ENCODE results near the gene NCK2.

Gene NCK2

DNA sequence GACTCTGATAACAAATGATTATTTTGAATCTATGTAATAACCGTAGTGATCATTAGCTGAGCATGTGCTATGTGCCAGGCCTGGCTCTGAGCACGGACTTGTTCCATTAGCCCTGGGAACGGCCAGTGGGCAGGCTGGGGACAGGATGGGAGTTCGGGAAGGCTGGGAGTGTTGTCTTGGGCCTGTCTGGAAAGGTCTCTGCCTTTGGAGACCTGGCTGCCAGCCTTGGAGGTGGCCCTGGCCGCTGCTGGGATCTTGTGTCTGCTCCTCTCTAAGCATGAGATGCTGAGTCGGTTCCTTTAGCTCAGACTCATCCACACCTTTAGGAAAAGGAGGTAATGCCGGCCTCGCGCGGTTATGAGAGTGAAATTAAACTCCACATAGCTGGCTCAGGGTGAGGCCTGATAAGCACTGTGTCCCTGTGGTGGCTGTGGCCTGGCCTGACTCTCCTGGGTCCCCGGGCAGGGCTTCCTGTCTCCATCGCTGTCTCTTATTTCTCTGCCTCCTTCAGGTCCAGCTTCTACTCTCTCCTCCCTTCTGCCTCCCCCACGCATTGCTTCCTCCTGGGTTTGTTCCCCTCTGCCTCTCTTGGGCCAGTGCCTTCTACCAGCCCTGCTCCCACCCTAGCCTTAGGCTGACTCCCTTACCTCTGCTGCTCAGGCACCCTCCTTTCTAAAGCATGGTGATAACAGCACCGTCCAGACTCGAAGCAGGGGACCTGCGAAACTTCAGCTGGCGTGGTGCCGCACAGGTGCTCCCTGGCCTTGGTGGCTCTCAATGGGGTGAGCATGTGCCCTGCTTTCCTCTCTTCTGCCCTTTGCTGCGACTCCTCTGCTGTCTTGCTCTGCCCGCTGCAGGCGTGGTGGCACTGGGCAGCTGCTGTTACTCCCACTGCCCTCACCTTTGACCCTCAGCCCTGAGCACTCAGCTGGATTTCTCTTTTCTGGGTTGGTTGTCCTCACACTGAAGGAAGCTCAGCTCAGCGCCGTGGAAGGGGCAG lies 41.8 kb downstream of the NCK2 start:
- Histone ChIP-seq H3K36me3 (ENCODE audit: control insufficient read depth, low read length) (no peaks in the 10 kb centered on the region), H3F3A (ENCODE audit: control insufficient read depth, insufficient read depth) (no peaks in the 10 kb centered on the region), H4K20me1 (ENCODE audit: control insufficient read depth, insufficient read depth, low read depth, low read length) (no peaks in the 10 kb centered on the region), H3K4me3 (ENCODE audit: low read length) (peak overlapping the region; percentile 17; the same call in 1 of the 2 replicates), H3K9me2 (replicated peaks; ENCODE audit: control insufficient read depth, low read length) (no peaks in the 10 kb centered on the region), H3K27ac (ENCODE audit: low read depth, low read length) (no peak overlapping the region), H3K4me1 (ENCODE audit: control insufficient read depth, low read length) (peaks cover 48% of the 10 kb centered on the region), H3K4me2 (ENCODE audit: low read length) (peak overlapping the region; percentile 42), H3K9me3 (ENCODE audit: control insufficient read depth, insufficient read depth, low read length) (no peaks in the 10 kb centered on the region), H3K27me3 (ENCODE audit: control insufficient read depth, low read length) (no peaks in the 10 kb centered on the region), H3K79me2 (ENCODE audit: control insufficient read depth, low read length) (peaks cover 32% of the 10 kb centered on the region)
- TF ChIP-seq EZH2phosphoT487 (IDR thresholded peaks at IDR 0.05; ENCODE audit: borderline replicate concordance, low read length): no peak
- TF ChIP-seq, protein P1, sequence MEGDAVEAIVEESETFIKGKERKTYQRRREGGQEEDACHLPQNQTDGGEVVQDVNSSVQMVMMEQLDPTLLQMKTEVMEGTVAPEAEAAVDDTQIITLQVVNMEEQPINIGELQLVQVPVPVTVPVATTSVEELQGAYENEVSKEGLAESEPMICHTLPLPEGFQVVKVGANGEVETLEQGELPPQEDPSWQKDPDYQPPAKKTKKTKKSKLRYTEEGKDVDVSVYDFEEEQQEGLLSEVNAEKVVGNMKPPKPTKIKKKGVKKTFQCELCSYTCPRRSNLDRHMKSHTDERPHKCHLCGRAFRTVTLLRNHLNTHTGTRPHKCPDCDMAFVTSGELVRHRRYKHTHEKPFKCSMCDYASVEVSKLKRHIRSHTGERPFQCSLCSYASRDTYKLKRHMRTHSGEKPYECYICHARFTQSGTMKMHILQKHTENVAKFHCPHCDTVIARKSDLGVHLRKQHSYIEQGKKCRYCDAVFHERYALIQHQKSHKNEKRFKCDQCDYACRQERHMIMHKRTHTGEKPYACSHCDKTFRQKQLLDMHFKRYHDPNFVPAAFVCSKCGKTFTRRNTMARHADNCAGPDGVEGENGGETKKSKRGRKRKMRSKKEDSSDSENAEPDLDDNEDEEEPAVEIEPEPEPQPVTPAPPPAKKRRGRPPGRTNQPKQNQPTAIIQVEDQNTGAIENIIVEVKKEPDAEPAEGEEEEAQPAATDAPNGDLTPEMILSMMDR (IDR thresholded peaks at IDR 0.05; ENCODE audit: low read depth, low read length, poor library complexity, severe bottlenecking): no peak

DNA sequence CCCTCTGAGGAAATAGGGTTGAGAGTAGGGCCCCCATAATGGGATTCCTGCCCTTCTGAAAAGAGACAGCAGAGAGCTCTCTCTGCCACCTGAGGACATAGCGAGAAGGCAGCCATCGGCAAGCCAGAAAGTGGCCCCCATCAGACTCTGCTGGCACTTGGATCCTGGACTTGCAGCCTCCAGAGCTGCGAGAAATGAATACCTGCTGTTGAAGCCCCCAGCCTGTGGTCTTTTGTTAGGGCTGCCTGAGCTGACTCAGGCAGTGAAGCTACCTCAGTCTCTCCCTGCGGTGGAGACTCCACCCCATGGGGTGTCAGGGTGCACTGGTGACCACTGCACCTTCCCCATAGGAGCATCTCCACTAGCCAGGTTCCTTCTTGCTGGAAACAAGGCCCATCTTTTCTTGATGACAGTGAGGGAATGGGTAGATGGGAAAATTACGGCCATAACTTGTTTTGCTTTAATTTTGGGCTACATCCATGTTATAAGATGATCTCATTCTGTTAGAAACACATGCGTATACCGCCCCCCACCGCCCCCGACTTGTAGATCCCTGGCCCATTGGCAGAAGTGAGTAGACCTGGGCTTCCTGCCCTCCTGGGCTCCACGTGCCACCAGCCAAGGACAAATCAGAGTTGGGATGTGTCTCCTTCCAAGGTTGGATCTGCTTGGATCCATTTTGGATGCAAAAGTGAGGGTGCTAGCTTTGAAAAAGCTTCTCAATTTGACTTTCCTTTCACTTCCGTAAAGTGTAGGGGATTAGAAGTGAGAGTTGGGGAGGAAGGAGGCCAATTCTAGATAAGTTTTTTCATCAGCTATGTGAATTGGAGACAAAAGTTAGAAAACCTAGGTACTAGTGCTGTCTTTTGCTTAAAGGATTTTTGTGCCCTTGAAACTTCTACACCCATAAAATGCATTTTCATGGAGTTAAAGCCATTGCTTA lies 42.9 kb downstream of the NCK2 start:
- Histone ChIP-seq H3K4me2 (ENCODE audit: low read length) (peak overlapping the region; percentile 42), H4K20me1 (ENCODE audit: control insufficient read depth, insufficient read depth, low read depth, low read length) (no peaks in the 10 kb centered on the region), H3K27me3 (ENCODE audit: control insufficient read depth, low read length) (no peaks in the 10 kb centered on the region), H3F3A (ENCODE audit: control insufficient read depth, insufficient read depth) (no peaks in the 10 kb centered on the region), H3K79me2 (ENCODE audit: control insufficient read depth, low read length) (peaks cover 43% of the 10 kb centered on the region), H3K36me3 (ENCODE audit: control insufficient read depth, low read length) (no peaks in the 10 kb centered on the region), H3K27ac (ENCODE audit: low read depth, low read length) (peak overlapping the region; percentile 28; the same call in 1 of the 2 replicates), H3K4me3 (ENCODE audit: low read length) (peak overlapping the region; percentile 17), H3K9me2 (replicated peaks; ENCODE audit: control insufficient read depth, low read length) (no peaks in the 10 kb centered on the region), H3K9me3 (ENCODE audit: control insufficient read depth, insufficient read depth, low read length) (no peaks in the 10 kb centered on the region), H3K4me1 (ENCODE audit: control insufficient read depth, low read length) (peaks cover 48% of the 10 kb centered on the region)
- TF ChIP-seq, protein P1 (IDR thresholded peaks at IDR 0.05; ENCODE audit: low read depth, low read length, poor library complexity, severe bottlenecking): peak; percentile 53
- no peak for TF ChIP-seq EZH2phosphoT487 (IDR thresholded peaks at IDR 0.05; ENCODE audit: borderline replicate concordance, low read length)

DNA sequence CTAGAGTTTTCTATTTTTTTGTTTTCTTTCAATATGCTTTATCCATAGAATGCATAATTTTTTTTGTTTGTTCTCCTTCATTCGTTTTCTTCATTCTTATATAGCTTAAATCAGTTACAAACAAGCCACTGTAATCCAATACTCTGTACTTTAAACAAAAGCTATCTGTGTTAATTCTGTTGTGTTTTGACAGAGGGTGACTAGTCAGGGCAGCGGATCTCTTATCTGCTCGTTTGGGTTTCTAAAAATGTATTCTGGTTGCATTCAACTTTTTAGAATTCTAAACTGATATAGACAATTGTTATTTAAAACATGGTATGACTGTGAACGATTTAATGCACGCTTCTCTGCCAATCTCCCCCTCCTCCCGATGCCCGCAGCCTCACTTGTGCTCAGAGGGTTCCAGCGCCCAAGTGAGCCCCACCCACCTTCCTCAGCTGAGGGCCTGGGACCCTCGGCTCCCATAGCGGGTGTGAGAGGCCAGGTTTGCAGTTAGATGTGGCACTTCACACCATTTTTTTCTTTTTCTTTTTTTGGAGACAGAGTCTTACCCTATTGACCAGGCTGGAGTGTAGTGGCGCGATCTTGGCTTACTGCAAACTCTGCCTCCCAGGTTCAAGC lies 44.1 kb downstream of the NCK2 start:
- no peaks in the 10 kb centered on the region for H3K9me2 ChIP-seq (replicated peaks; ENCODE audit: control insufficient read depth, low read length)
- no peaks in the 10 kb centered on the region for H3K9me3 ChIP-seq (ENCODE audit: control insufficient read depth, insufficient read depth, low read length)
- TF ChIP-seq EZH2phosphoT487 (IDR thresholded peaks at IDR 0.05; ENCODE audit: borderline replicate concordance, low read length): no peak
- TF ChIP-seq, protein P1 (IDR thresholded peaks at IDR 0.05; ENCODE audit: low read depth, low read length, poor library complexity, severe bottlenecking): no peak
- H3K4me3 ChIP-seq (ENCODE audit: low read length): no peak overlapping the region
- H3K4me1 ChIP-seq (ENCODE audit: control insufficient read depth, low read length): peaks cover 48% of the 10 kb centered on the region
- H4K20me1 ChIP-seq (ENCODE audit: control insufficient read depth, insufficient read depth, low read depth, low read length): no peaks in the 10 kb centered on the region
- no peaks in the 10 kb centered on the region for H3K27me3 ChIP-seq (ENCODE audit: control insufficient read depth, low read length)
- no peaks in the 10 kb centered on the region for H3K36me3 ChIP-seq (ENCODE audit: control insufficient read depth, low read length)
- peaks cover 54% of the 10 kb centered on the region for H3K79me2 ChIP-seq (ENCODE audit: control insufficient read depth, low read length)
- no peaks in the 10 kb centered on the region for H3F3A ChIP-seq (ENCODE audit: control insufficient read depth, insufficient read depth)
- no peak overlapping the region for H3K27ac ChIP-seq (ENCODE audit: low read depth, low read length)
- H3K4me2 ChIP-seq (ENCODE audit: low read length): peak overlapping the region; percentile 67

Measured in DOHH2 (cell line).